ENCODE data around the gene FOXK1. TPM values are rescaled to one million over a fixed set of nuclear protein-coding genes. Genes with fewer than 3 reads are reported as not detected.

Gene FOXK1
- total RNA-seq, 2 experiments from 2014 or later: 38.5 to 39.6 TPM

DNA sequence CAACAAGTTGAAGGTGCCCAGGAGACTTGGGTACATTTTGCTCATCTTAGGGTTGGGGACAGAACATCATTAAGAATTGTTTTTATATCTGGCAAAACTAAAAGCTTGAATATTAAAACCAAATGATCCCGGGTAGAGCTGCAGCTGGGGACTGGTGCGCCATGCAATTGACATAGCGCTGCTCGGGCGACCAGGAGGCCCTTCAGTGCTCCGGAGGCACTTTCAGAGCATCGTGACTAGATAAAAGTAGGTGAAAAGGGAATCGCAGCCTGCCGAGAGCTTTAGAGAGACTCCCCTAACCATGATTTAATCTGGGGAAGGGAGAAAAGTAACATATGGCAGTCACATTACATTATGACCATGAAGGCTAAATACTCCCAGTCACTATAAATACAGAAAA is 21.4 kb downstream of the FOXK1 start:
- DNase-seq: no peak
- Mint-ChIP-seq H3K27ac (no peak overlapping the region), H3K4me3 (no peak overlapping the region), H3K4me1 (ENCODE audit: low read depth) (peaks cover 44% of the 10 kb centered on the region), H3K27me3 (no peaks in the 10 kb centered on the region), H3K9me3 (no peaks in the 10 kb centered on the region), H3K36me3 (ENCODE audit: low read depth) (peaks cover 2% of the 10 kb centered on the region)
- intact Hi-C loops (cut with micrococcal nuclease): no loop called here
- TF ChIP-seq, protein P1, sequence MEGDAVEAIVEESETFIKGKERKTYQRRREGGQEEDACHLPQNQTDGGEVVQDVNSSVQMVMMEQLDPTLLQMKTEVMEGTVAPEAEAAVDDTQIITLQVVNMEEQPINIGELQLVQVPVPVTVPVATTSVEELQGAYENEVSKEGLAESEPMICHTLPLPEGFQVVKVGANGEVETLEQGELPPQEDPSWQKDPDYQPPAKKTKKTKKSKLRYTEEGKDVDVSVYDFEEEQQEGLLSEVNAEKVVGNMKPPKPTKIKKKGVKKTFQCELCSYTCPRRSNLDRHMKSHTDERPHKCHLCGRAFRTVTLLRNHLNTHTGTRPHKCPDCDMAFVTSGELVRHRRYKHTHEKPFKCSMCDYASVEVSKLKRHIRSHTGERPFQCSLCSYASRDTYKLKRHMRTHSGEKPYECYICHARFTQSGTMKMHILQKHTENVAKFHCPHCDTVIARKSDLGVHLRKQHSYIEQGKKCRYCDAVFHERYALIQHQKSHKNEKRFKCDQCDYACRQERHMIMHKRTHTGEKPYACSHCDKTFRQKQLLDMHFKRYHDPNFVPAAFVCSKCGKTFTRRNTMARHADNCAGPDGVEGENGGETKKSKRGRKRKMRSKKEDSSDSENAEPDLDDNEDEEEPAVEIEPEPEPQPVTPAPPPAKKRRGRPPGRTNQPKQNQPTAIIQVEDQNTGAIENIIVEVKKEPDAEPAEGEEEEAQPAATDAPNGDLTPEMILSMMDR (IDR thresholded peaks at IDR 0.05): no peak
- no peak for ATAC-seq
- ChIA-PET POLR2A (no interaction called here), CTCF (no interaction called here)

DNA sequence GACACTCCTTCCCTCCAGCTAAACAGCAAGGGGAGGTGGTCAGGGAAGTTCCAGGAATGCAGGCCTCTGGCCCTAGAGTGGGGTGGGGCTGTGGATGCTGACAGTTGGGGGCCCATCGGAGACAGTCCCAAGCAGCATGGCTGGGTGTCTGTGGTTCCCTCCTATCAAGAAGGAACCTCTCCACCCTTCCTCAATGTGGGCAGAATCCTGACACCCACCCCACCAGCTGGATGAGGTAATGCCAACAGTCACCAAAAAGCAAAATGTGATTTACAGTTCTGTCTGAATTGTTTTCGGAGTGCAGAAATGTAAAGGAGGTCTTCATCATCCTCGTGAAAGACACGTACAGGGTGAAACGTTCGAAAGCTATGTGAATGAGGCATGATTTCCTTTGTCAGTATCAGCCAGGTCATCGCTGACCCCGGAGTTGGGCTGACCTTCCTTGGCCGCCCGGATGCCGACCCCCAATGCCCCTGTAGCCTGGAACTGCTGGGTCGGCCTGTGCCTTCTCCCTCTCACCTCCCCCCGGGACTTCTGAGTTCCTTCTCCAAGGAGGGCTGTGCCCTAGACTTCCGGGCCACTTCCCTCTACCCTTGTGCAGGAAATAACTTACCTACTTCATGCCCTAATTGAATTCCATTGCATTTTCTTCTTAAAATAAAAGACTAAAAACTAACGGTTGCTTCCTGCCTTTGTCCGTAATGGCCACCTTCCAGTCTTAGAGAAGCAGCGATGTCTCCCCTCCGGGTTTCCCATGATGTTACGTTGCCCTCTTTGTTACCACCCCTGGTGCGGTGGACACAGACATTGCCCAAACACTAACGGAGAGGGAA is 24.5 kb downstream of the FOXK1 start:
- ChIA-PET CTCF (interaction anchor here (1.3 kb wide), 1 partner anchor 69 kb away, joined by 3 read pairs; the partner anchor contains the start of gene AP5Z1), POLR2A (interaction anchor here (0.7 kb wide), 1 partner anchor 18 kb away, joined by 3 read pairs; no protein-coding TSS in a partner anchor)
- ATAC-seq: no peak
- no peak overlapping the region for H3K27ac Mint-ChIP-seq
- no peaks in the 10 kb centered on the region for H3K27me3 Mint-ChIP-seq
- no peaks in the 10 kb centered on the region for H3K9me3 Mint-ChIP-seq
- H3K4me1 Mint-ChIP-seq (ENCODE audit: low read depth): peaks cover 41% of the 10 kb centered on the region
- peaks cover 10% of the 10 kb centered on the region for H3K36me3 Mint-ChIP-seq (ENCODE audit: low read depth)
- no peak for DNase-seq
- intact Hi-C loops (cut with micrococcal nuclease): no loop called here
- TF ChIP-seq, protein P1 (IDR thresholded peaks at IDR 0.05): no peak
- no peak overlapping the region for H3K4me3 Mint-ChIP-seq

DNA sequence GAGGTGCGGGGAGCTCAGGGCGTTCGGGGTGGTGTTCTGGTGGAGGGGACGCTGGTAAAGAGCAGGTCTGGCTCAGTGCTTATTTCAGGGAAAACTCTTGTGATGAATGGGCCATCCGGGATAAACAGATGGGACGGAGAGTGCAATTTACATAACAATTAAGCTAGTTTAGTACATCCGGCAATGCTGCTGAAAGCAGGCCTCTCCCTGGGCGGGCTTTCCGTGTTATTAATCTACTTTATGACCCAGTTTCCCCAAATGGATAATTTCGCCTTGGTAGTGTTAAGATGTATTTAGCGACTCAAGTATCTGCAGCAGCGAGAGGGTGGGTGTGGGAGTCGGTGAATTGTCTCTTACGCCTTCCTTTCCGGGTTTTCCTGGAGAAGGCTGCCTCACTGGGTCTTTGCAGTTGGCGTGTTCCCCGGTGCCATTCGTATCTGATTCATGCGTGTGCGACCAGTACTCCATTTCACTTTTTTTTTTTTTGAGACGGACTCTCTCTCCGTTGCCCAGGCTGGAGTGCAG is 25.2 kb downstream of the FOXK1 start:
- H3K36me3 Mint-ChIP-seq (ENCODE audit: low read depth): peaks cover 12% of the 10 kb centered on the region
- no peaks in the 10 kb centered on the region for H3K27me3 Mint-ChIP-seq
- ATAC-seq (no peak), DNase-seq (no peak)
- H3K4me3 Mint-ChIP-seq: no peak overlapping the region
- H3K9me3 Mint-ChIP-seq: no peaks in the 10 kb centered on the region
- intact Hi-C loops (cut with micrococcal nuclease): no loop called here
- ChIA-PET POLR2A (no interaction called here), CTCF (interaction anchor here (1.3 kb wide), 1 partner anchor 68 kb away, joined by 3 read pairs; the partner anchor contains the start of gene AP5Z1)
- TF ChIP-seq, protein P1 (IDR thresholded peaks at IDR 0.05): no peak
- H3K4me1 Mint-ChIP-seq (ENCODE audit: low read depth): peaks cover 48% of the 10 kb centered on the region
- H3K27ac Mint-ChIP-seq: no peak overlapping the region

DNA sequence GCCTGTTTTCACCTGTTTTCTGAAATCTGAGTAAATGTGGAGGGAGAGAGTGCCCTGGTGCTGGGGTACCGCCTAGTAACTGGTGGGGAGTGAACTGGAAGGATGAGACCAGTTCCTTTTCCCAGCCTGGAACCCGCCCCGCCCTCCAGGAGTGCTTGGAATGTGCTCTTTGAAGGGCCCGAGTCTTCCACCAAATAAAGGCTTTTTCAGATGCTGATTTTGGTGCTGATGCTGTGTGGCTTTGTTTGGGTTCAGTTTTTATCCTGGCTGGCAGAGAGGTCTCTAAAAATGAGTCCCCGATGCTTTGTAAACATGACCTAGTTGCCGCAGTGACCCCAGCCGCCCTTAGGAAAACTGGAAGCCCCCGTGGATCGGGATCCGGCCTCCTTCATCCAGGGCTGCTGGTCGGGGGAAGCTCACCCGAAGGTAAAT is 25.9 kb downstream of the FOXK1 start:
- TF ChIP-seq, protein P1 (IDR thresholded peaks at IDR 0.05): no peak
- ATAC-seq (no peak), DNase-seq (no peak)
- POLR2A ChIA-PET: no interaction called here
- Mint-ChIP-seq H3K4me3 (no peak overlapping the region), H3K27me3 (no peaks in the 10 kb centered on the region), H3K9me3 (no peaks in the 10 kb centered on the region), H3K36me3 (ENCODE audit: low read depth) (peaks cover 12% of the 10 kb centered on the region), H3K4me1 (ENCODE audit: low read depth) (peaks cover 50% of the 10 kb centered on the region), H3K27ac (no peak overlapping the region)
- CTCF ChIA-PET: no interaction called here
- intact Hi-C loops (cut with micrococcal nuclease): no loop called here

DNA sequence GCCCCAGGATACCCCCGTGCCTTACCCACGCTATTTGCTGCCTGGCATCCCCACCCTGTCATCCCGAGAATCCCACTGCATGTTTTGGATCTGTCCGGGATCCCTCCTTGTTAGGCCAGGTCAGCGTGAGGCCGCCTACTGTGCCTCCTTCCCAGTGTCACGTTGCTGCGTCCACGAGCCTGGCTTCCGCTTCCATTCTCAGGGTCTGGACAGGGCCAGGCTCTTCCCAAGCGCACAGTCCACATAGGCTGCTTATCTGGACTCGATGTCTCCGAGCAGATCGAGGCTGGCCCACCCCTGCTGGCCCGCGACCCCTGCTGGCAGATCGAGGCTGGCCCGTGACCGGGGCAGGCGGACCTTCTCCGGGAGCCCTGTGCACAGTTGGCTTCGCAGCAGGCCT is 27.1 kb downstream of the FOXK1 start:
- CTCF ChIA-PET: no interaction called here

More for the DNA sequence above, 27.1 kb downstream of the FOXK1 start:
- POLR2A ChIA-PET: no interaction called here
- Mint-ChIP-seq H3K27ac (no peak overlapping the region), H3K36me3 (ENCODE audit: low read depth) (peaks cover 10% of the 10 kb centered on the region), H3K27me3 (no peaks in the 10 kb centered on the region), H3K4me3 (no peak overlapping the region), H3K9me3 (no peaks in the 10 kb centered on the region), H3K4me1 (ENCODE audit: low read depth) (peaks cover 46% of the 10 kb centered on the region)
- TF ChIP-seq, protein P1 (IDR thresholded peaks at IDR 0.05): no peak
- ATAC-seq: no peak
- DNase-seq: no peak
- intact Hi-C loops (cut with micrococcal nuclease): no loop called here
